ENCODE measurements around the gene RNLS.

- no peak for TF ChIP-seq POLR2A (IDR thresholded peaks at IDR 0.05)
- TF ChIP-seq CTCF (IDR thresholded peaks at IDR 0.05) = no peak
Observed at GRCh38 chr10:88399240-88399639, 183.9 kb downstream of the RNLS start.

All from tibial nerve (tissue), 3 donors.